Activated CD4-positive, alpha-beta T cell treated with anti-CD3 and anti-CD28 coated beads for 4 hours (primary cell): ENCODE results near the gene HNRNPU.

Source experiments
- DNase-seq, 2 donors: peaks; one replicate each; pipeline ENCODE4 v3.0.0-alpha.2; 2020

Gene HNRNPU

GRCh38 chr1:244800821-244801220, 63.5 kb downstream of the HNRNPU start:
- no peak for DNase-seq
